ENCODE measurements around the gene EFTUD2. TPM values are rescaled to one million over a fixed set of nuclear protein-coding genes. Genes with fewer than 3 reads are reported as not detected.

The EFTUD2 gene
- total RNA-seq, 1 donor from 2014 or later: 57.8 TPM

- DNase-seq (ENCODE audit: low spot score): no peak
Observed at GRCh38 chr17:44910231-44911106, 11.2 kb upstream of the EFTUD2 start.

- peak; percentile 82 for DNase-seq (ENCODE audit: low spot score)
Observed at GRCh38 chr17:44909681-44910144, 10.5 kb upstream of the EFTUD2 start.

GRCh38 chr17:44908761-44909326 is 9.6 kb upstream of the EFTUD2 start:
- no peak for DNase-seq (ENCODE audit: low spot score)

GRCh38 chr17:44907729-44908470 is 8.7 kb upstream of the EFTUD2 start:
- no peak for DNase-seq (ENCODE audit: low spot score)

GRCh38 chr17:44906763-44907728 is 7.8 kb upstream of the EFTUD2 start:
- no peak for DNase-seq (ENCODE audit: low spot score)

GRCh38 chr17:44906010-44906646 is 6.9 kb upstream of the EFTUD2 start:
- peak; percentile 67 for DNase-seq (ENCODE audit: low spot score)

- no peak for DNase-seq (ENCODE audit: low spot score)
Observed at GRCh38 chr17:44905006-44906000, 6.1 kb upstream of the EFTUD2 start.

- DNase-seq (ENCODE audit: low spot score): no peak
Observed at GRCh38 chr17:44904001-44904984, 5.0 kb upstream of the EFTUD2 start.

- DNase-seq (ENCODE audit: low spot score): no peak
Observed at GRCh38 chr17:44903012-44903685, 3.9 kb upstream of the EFTUD2 start.

GRCh38 chr17:44902135-44902760 is 3.0 kb upstream of the EFTUD2 start:
- DNase-seq (ENCODE audit: low spot score): no peak

- DNase-seq (ENCODE audit: low spot score): no peak
Observed at GRCh38 chr17:44901411-44901921, 2.2 kb upstream of the EFTUD2 start.

GRCh38 chr17:44900894-44901293 is 1.6 kb upstream of the EFTUD2 start:
- DNase-seq (ENCODE audit: low spot score): peak; percentile 90

- DNase-seq (ENCODE audit: low spot score): no peak
Observed at GRCh38 chr17:44898768-44899073, 524 bp downstream of the EFTUD2 start.

GRCh38 chr17:44894642-44895041 is 4.6 kb downstream of the EFTUD2 start:
- DNase-seq (ENCODE audit: low spot score): no peak

GRCh38 chr17:44892250-44892649 is 7.0 kb downstream of the EFTUD2 start:
- no peak for DNase-seq (ENCODE audit: low spot score)

- DNase-seq (ENCODE audit: low spot score): no peak
Observed at GRCh38 chr17:44889003-44889402, 10.2 kb downstream of the EFTUD2 start.
